ENCODE results near the gene SBF2.

DNA sequence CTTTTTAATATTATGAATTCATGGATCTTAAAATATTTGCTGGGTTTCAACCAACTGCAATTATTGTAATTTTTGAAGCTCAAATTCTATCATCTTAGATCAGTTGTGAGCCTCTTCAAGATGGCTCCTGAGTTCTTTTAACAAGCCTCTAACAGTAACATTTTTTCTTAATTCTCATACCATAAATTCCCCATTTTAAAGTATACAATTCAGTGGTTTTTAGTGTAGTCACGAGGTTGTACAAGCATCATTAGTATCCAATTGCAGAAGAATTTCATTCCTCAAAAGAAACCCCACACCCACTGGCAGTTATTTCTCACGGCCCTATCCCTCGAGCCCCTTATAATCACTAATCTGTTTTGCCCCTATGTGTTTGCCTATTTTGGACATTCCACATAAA is 270.8 kb downstream of the SBF2 start:
- TF ChIP-seq, protein P1, sequence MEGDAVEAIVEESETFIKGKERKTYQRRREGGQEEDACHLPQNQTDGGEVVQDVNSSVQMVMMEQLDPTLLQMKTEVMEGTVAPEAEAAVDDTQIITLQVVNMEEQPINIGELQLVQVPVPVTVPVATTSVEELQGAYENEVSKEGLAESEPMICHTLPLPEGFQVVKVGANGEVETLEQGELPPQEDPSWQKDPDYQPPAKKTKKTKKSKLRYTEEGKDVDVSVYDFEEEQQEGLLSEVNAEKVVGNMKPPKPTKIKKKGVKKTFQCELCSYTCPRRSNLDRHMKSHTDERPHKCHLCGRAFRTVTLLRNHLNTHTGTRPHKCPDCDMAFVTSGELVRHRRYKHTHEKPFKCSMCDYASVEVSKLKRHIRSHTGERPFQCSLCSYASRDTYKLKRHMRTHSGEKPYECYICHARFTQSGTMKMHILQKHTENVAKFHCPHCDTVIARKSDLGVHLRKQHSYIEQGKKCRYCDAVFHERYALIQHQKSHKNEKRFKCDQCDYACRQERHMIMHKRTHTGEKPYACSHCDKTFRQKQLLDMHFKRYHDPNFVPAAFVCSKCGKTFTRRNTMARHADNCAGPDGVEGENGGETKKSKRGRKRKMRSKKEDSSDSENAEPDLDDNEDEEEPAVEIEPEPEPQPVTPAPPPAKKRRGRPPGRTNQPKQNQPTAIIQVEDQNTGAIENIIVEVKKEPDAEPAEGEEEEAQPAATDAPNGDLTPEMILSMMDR (IDR thresholded peaks at IDR 0.05), result no peak
- TF ChIP-seq POLR2A (IDR thresholded peaks at IDR 0.05) (no peak), EP300 (IDR thresholded peaks at IDR 0.05) (no peak)

All from gastroesophageal sphincter (tissue), 3 donors.